Stimulated activated CD8-positive, alpha-beta memory T cell treated with anti-CD3 and anti-CD28 coated beads, Interleukin-12 subunit alpha, Interleukin-12 subunit beta, amount 100 ng/mL, for 24 hours (primary cell): ENCODE data around the gene C9orf153.
A peak's percentile ranks its signal among the peaks of the same experiment; 100 is the strongest.
"Not testable (repeated sequence)": the region's sequence is repeated elsewhere in the genome, so short reads cannot be mapped to it uniquely, and the experiment has no call there.

Source experiments
- DNase-seq: peaks from one replicate; pipeline ENCODE4 v3.0.0-alpha.2; 2020; ENCODE audit errors: extremely low read depth

Gene C9orf153

GRCh38 chr9:86259557-86259956, at the start of gene C9orf153:
TSS of gene C9orf153 (minus strand) at chr9:86259657. CDS start at chr9:86229603, 30,054 bp downstream.
- DNase-seq = no peak

DNA sequence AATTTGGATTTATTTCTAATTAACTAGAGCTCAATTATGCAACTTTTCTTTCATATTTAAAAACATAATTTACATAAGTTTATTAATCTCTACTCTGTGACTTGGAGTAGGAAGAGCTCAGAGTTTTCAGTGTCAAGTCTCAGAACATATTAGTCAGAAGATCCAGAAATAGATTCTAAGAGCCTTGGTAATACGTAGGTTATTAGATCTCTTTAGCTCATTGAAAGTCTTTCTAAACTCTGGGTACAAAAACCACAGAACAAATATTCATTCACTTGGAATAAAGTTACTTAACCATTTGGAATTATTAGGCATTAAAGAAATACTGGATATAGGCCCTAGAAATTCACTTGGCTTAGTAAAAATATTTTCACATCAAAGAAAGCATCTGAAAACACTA, 49.2 kb upstream of the C9orf153 start:
- no peak for DNase-seq

GRCh38 chr9:86304236-86304730, 44.8 kb upstream of the C9orf153 start:
- no peak for DNase-seq

DNA sequence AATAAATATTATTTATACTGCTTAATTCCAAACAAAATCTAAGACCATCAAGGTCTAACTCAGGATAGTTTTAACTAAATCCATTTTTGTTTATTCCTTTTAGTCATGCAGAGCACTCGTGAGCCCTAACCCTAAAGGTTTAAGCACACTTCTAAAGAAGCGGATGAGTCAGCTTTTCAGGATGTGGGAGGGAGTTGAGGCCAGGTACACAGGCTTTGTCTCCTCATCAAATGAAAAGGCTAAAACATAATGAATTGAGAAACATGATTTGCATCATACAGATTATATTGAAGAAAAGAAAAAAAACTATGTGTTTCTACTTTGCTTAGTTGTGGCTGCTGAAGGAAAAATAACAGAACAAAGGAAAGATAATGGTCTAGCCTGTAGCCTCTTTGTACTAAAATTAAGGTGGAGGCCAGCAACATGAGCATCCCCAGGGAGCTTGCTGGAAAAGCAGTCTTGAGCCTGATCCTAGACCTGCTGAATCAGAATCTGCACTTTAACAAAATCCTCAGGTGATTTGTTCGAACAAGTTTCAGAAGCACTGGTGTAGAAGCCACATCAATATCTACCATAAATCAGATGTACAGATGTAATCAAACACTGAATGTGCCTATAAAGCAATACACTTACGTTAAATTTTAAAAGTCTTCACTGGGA, 44.0 kb upstream of the C9orf153 start:
- no peak for DNase-seq

- DNase-seq = no peak
Measured at GRCh38 chr9:86301686-86302085, 42.2 kb upstream of the C9orf153 start.

GRCh38 chr9:86300701-86301100, 41.2 kb upstream of the C9orf153 start:
- DNase-seq = no peak

- no peak for DNase-seq
Measured at GRCh38 chr9:86298873-86299272, 39.4 kb upstream of the C9orf153 start.

DNA sequence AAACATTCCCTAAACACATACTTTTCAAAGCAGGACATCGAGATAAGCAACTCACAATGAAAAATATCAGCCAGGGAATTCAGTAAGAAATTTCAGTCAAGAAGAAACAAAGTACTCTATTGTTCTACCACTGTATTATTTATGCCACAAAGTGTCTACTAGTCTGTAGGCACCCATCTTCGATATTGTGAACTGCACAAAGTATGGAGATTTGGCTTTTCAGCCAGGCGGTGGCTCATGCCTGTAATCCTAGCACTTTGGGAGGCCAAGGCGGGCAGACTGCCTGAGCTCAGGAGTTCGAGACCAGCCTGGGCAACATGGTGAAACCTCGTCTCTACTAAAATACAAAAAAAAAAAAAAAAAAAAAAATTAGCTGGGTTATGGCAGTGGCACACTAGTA, 30.9 kb upstream of the C9orf153 start:
- not testable (repeated sequence) for DNase-seq

DNA sequence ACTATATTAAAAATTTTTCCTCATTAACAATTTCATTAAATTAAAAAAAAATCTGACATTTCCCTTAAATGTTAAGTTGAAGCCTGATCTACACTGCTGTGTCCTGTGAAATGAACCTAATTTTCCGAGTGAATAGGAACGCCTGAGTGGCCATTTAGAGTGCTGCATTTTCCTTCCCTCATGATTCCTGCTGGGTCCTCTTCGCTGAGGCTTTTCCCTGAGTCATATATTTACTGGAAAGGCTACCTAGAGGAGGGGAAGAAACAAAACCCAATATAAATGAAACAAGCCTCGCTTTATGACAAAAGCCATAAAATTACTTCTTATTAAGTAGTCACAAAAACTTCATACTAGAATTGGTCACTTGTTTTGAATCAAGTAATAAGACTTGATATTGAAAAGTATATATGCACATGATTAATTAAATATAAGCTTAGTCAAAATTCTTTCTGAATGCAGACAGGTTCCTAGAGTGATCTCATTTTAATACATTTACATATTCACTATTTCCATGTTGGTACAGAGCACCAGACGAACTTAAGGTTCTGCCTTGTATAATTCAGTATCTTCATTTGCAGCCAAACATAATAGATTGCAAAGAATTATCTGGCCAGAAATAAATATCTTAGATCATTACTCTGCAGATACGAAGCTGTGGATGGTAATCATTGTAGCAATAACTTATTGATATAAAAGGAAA, 29.2 kb upstream of the C9orf153 start:
- DNase-seq = no peak

- DNase-seq = no peak
Measured at GRCh38 chr9:86287013-86287412, 27.6 kb upstream of the C9orf153 start.

- DNase-seq = no peak
Measured at GRCh38 chr9:86286278-86286677, 26.8 kb upstream of the C9orf153 start.

GRCh38 chr9:86285261-86285660, 25.8 kb upstream of the C9orf153 start:
- DNase-seq = no peak

DNA sequence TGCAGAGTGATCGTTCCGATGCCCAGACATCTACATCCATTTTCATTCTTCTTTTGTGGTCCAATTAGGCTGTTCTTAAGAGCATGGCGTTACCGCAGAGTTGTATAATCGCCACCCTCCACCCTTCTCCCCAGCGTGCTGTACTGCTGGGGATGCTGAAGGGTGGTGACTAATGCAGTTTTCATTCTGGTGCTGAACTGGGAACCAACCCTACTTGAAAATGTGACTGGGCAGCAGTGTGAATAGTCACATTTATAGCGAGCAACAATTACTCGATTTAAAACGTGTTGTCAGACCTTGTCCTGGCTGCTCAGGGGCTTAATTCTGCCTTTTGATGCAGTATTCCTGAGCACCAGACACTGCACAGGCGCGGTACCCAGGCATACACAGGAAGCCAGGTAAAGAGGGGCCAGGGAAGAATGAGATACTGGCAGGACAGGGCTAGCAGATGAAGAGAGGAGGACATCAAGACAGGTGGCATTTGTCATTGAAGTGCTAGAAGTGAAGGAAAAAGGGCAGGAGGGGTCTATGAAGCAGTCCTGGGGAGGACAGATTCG, 23.6 kb upstream of the C9orf153 start:
- DNase-seq = peak; percentile 19

DNA sequence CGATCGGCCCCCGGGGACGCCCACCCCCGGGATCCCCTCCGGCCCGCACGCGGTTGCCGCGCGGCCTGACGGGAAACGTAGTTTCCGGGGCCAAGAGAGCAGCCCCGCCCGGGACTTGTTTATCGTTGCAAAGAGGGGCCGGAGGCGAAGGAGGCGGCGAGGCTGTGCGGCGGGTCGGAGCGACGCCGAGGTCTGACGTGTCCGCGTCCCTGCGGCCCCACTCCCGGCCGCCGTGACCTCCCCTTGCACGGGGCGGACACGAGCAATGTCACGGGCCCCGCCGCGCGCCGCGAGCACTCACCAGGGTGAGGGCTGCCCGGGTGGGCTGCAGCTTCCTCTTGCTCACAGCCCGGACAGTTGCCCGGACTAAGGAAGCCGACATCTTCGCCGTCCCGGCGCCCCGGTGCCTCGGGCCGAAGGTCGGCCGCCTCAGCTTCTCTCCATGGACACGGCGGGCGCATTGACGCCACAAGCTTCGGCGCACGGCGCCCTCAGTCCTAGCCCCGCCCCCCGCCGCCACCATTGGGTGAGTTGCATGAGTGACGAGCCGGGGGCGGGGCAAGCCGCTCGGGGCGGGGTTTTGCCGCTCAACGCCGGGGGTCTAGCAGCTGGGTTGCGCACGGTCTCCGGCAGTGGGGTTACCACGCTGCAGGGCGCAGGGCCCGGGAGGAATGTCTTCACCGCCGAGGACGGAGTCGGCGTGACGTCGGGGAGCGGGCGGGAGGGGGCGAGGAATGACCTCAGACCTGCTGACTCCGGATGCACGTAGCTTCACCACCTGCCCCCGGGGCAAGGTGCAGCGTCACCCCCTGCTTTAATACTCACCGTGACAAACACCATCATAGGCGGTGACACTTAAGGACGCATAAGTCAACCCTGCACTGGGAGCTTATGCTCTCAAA, 22.9 kb upstream of the C9orf153 start, which contains the start of gene ISCA1:
Gene ISCA1 (minus strand): TSS at position 462 of the 902 bp plus-strand sequence. CDS start 80 bp downstream, at position 382.
- peak; percentile 99 for DNase-seq

GRCh38 chr9:86281593-86282076, 22.2 kb upstream of the C9orf153 start:
- no peak for DNase-seq

DNA sequence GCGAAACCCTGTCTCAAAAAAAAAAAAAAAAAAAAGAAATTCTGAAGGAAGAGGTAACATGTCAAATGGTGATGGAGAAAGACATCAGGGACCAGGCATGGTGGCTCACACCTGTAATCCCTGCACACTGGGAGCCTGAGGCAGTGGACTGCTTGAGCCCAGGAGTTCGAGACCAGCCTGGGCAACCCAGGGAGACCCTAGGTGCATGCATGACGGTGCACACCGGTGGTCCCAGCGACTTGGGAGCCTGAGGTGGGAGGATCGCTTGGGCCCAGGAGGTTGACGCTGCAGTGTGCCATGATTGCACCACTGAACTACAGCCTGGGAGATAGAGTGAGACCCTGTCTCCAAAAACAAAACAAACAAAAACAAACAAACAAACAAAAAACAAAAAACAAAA, 21.1 kb upstream of the C9orf153 start:
- no peak for DNase-seq

DNA sequence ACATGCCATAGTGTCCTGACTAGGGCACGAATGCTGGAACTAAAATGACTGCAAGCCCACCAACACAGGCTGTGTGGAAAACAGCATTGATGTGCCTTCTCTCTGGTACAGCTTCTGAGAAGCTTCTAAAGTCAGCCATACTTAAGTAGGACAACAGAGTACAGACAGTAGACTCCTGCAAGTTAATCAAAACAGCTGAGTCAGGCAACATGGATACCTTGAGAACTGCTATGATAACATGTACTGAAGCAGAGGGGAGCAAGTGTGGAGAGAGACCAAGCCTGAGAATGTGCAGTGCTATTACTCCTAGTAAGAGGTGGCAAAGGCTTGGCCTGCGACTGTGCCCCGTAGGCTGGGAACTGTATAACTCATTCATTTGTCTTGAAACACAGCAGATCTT, 20.4 kb upstream of the C9orf153 start:
- DNase-seq = no peak

DNA sequence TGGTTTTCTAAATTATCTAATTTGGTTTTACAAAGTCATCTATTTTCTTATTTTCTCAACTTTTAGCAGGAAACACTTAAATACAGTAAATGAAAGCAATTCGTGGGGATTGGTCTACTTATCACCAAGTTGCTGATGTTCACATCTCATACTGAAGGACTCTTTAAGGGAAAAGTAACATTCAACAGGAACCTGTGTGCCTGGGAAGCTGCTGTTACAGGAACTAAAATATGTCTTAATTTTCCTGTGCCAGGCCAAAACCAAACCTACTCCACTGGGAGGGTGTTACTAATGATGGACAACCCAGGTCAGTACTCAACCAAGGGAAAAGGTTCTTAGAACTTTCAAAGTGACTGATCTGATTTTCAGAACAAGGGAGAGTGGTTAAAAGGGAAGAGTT, 17.6 kb upstream of the C9orf153 start:
- DNase-seq = no peak

DNA sequence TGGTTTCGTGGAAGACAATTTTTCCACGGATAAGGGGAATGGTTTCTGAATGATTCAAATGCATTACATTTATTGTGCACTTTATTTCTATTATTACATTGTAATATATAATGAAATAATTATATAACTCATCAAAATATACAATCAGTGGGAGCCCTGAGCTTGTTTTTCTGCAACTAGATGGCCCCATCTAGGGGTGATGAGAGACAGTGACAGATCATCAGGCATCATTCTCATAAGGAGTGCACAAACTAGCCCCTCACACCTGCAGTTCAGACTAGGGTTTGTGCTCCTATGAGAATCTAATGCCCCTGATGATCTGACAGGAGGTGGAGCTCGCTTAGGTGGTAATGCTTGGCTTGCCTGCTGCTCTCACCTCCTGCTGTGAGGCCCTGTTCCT, 16.5 kb upstream of the C9orf153 start:
- no peak for DNase-seq

GRCh38 chr9:86274821-86275643, 15.6 kb upstream of the C9orf153 start:
- DNase-seq = no peak

- DNase-seq = no peak
Measured at GRCh38 chr9:86272221-86272620, 12.8 kb upstream of the C9orf153 start.
